Mucosa of rectum (tissue), 2 donors: ENCODE results near the gene CYTH1.
A peak's percentile ranks its signal among the peaks of the same experiment; 100 is the strongest.

Experiments
- H3K27ac ChIP-seq, 2 donors: one replicate each; pipeline ENCODE4 v1.7.0; 2013; ENCODE audit warnings: inconsistent platforms in 2 of 2, low read depth in 2 of 2, low read length in 2 of 2
- H3K27me3 ChIP-seq, 2 donors: one replicate each; pipeline ENCODE4 v1.7.0; 2013; ENCODE audit warnings: low read length in 2 of 2; ENCODE audit not compliant: control insufficient read depth in 2 of 2, insufficient read depth in 2 of 2
- H3K36me3 ChIP-seq, 2 donors: one replicate each; pipeline ENCODE4 v1.7.0; 2013; ENCODE audit warnings: low read length in 2 of 2; ENCODE audit not compliant: control insufficient read depth in 2 of 2, insufficient read depth in 2 of 2
- H3K4me1 ChIP-seq, 2 donors: one replicate each; pipeline ENCODE4 v1.7.0; 2013; ENCODE audit warnings: low read length in 2 of 2, mild to moderate bottlenecking in 1 of 2; ENCODE audit not compliant: control insufficient read depth in 2 of 2, insufficient read depth in 2 of 2
- H3K4me3 ChIP-seq, 2 donors: one replicate each; pipeline ENCODE4 v1.7.0; 2013; ENCODE audit warnings: low read length in 2 of 2
- H3K9ac ChIP-seq, 2 donors: one replicate each; pipeline ENCODE4 v1.7.0; 2013; ENCODE audit warnings: low read length in 2 of 2, low read depth in 1 of 2, mild to moderate bottlenecking in 1 of 2
- H3K9me3 ChIP-seq, 2 donors: one replicate each; pipeline ENCODE4 v1.7.0; 2013; ENCODE audit warnings: low read length in 2 of 2; ENCODE audit not compliant: control insufficient read depth in 2 of 2
- donor health status: healthy.
- donor health status: Normal muscosa, but diverticular disease.

The CYTH1 gene

GRCh38 chr17:78669975-78670518, 112.0 kb downstream of the CYTH1 start:
- H3K27ac ChIP-seq, result no peak overlapping the region
- H3K27me3 ChIP-seq, result no peaks in the 10 kb centered on the region
- no peaks in the 10 kb centered on the region for H3K9me3 ChIP-seq
- H3K36me3 ChIP-seq, result peaks cover 17 to 20% of the 10 kb centered on the region in 2 donors
- peaks cover 0 to 3% of the 10 kb centered on the region in 2 donors for H3K4me1 ChIP-seq
- H3K9ac ChIP-seq, result no peak overlapping the region
- H3K4me3 ChIP-seq, result no peak overlapping the region

- no peaks in the 10 kb centered on the region for H3K9me3 ChIP-seq
- peaks cover 0 to 3% of the 10 kb centered on the region in 2 donors for H3K4me1 ChIP-seq
- H3K4me3 ChIP-seq, result no peak overlapping the region
- H3K27me3 ChIP-seq, result no peaks in the 10 kb centered on the region
- no peak overlapping the region for H3K9ac ChIP-seq
- H3K27ac ChIP-seq, result no peak overlapping the region
- peaks cover 10 to 15% of the 10 kb centered on the region in 2 donors for H3K36me3 ChIP-seq
Measured at GRCh38 chr17:78669256-78669974, 112.7 kb downstream of the CYTH1 start.

- Histone ChIP-seq H3K4me1 (peaks cover 0 to 3% of the 10 kb centered on the region in 2 donors), H3K27me3 (no peaks in the 10 kb centered on the region), H3K36me3 (peaks cover 9 to 10% of the 10 kb centered on the region in 2 donors), H3K27ac (no peak overlapping the region), H3K9ac (no peak overlapping the region), H3K4me3 (no peak overlapping the region), H3K9me3 (no peaks in the 10 kb centered on the region)
Measured at GRCh38 chr17:78668847-78669246, 113.2 kb downstream of the CYTH1 start.

GRCh38 chr17:78667741-78668640, 114.1 kb downstream of the CYTH1 start:
- H3K36me3 ChIP-seq, result peaks cover 2 to 3% of the 10 kb centered on the region in 2 donors
- no peak overlapping the region for H3K9ac ChIP-seq
- H3K4me1 ChIP-seq, result peaks cover 0 to 3% of the 10 kb centered on the region in 2 donors
- H3K27me3 ChIP-seq, result no peaks in the 10 kb centered on the region
- H3K9me3 ChIP-seq, result no peaks in the 10 kb centered on the region
- no peak overlapping the region for H3K4me3 ChIP-seq
- no peak overlapping the region for H3K27ac ChIP-seq

- Histone ChIP-seq H3K9me3 (no peaks in the 10 kb centered on the region), H3K27ac (no peak overlapping the region), H3K4me1 (peaks cover 0 to 3% of the 10 kb centered on the region in 2 donors), H3K36me3 (peaks cover 2 to 3% of the 10 kb centered on the region in 2 donors), H3K4me3 (no peak overlapping the region), H3K9ac (no peak overlapping the region), H3K27me3 (no peaks in the 10 kb centered on the region)
Measured at GRCh38 chr17:78667091-78667490, 115.0 kb downstream of the CYTH1 start.

- H3K36me3 ChIP-seq, result peaks cover 2 to 3% of the 10 kb centered on the region in 2 donors
- H3K4me1 ChIP-seq, result peaks cover 0 to 3% of the 10 kb centered on the region in 2 donors
- H3K27me3 ChIP-seq, result no peaks in the 10 kb centered on the region
- H3K27ac ChIP-seq, result peak overlapping the region in 1 of 2 donors; percentile 38
- no peak overlapping the region for H3K9ac ChIP-seq
- H3K9me3 ChIP-seq, result no peaks in the 10 kb centered on the region
- no peak overlapping the region for H3K4me3 ChIP-seq
Measured at GRCh38 chr17:78665952-78666920, 115.8 kb downstream of the CYTH1 start.

GRCh38 chr17:78665387-78665951, 116.6 kb downstream of the CYTH1 start:
- Histone ChIP-seq H3K4me1 (peaks cover 0 to 3% of the 10 kb centered on the region in 2 donors), H3K36me3 (peaks cover 2 to 3% of the 10 kb centered on the region in 2 donors), H3K27me3 (no peaks in the 10 kb centered on the region), H3K27ac (peak overlapping the region in 1 of 2 donors; percentile 38), H3K9me3 (no peaks in the 10 kb centered on the region), H3K9ac (no peak overlapping the region), H3K4me3 (no peak overlapping the region)

- no peak overlapping the region for H3K9ac ChIP-seq
- no peak overlapping the region for H3K4me3 ChIP-seq
- H3K4me1 ChIP-seq, result peaks cover 0 to 3% of the 10 kb centered on the region in 2 donors
- H3K27ac ChIP-seq, result no peak overlapping the region
- H3K36me3 ChIP-seq, result peaks cover 2 to 3% of the 10 kb centered on the region in 2 donors
- no peaks in the 10 kb centered on the region for H3K27me3 ChIP-seq
- no peaks in the 10 kb centered on the region for H3K9me3 ChIP-seq
Measured at GRCh38 chr17:78664476-78665386, 117.3 kb downstream of the CYTH1 start.
